GM04504 (cell line): ENCODE measurements around the gene CREB3.

Source experiments
- DNase-seq: peaks from one replicate; pipeline ENCODE4 v3.0.0-alpha.2; 2012; ENCODE audit warnings: low read depth

CREB3 gene

GRCh38 chr9:35749515-35750255 is 17.2 kb downstream of the CREB3 start:
- DNase-seq, result no peak

- DNase-seq, result no peak
These were observed 17.7 kb downstream of the CREB3 start for GRCh38 chr9:35750256-35750531.

GRCh38 chr9:35753466-35753865 is 21.0 kb downstream of the CREB3 start:
- no peak for DNase-seq

GRCh38 chr9:35754264-35754663 is 21.8 kb downstream of the CREB3 start, which contains the start of gene MSMP:
Gene MSMP (minus strand): TSS chr9:35754276. CDS start chr9:35754129, 147 bp downstream.
- DNase-seq, result no peak

GRCh38 chr9:35755071-35755470 is 22.6 kb downstream of the CREB3 start:
- DNase-seq, result no peak

- no peak for DNase-seq
These were observed 24.1 kb downstream of the CREB3 start for GRCh38 chr9:35756275-35757225.

- DNase-seq, result no peak
These were observed 24.9 kb downstream of the CREB3 start for GRCh38 chr9:35757226-35757891.

- DNase-seq, result no peak
These were observed 25.4 kb downstream of the CREB3 start for GRCh38 chr9:35757892-35758275.

GRCh38 chr9:35758475-35759050 is 26.1 kb downstream of the CREB3 start:
- DNase-seq, result no peak

- DNase-seq, result no peak
These were observed 27.3 kb downstream of the CREB3 start for GRCh38 chr9:35759795-35760194.

GRCh38 chr9:35760651-35761050 is 28.2 kb downstream of the CREB3 start:
- no peak for DNase-seq

- DNase-seq, result no peak
These were observed 30.7 kb downstream of the CREB3 start for GRCh38 chr9:35763181-35763580.

- DNase-seq, result no peak
These were observed 31.3 kb downstream of the CREB3 start for GRCh38 chr9:35763803-35764202.

- DNase-seq, result no peak
These were observed 34.5 kb downstream of the CREB3 start for GRCh38 chr9:35766997-35767396.

- DNase-seq, result no peak
These were observed 35.0 kb downstream of the CREB3 start for GRCh38 chr9:35767458-35767857.

- DNase-seq, result no peak
These were observed 37.3 kb downstream of the CREB3 start for GRCh38 chr9:35769763-35770162.

GRCh38 chr9:35771075-35771433 is 38.6 kb downstream of the CREB3 start:
- DNase-seq, result no peak

- DNase-seq, result no peak
These were observed 39.1 kb downstream of the CREB3 start for GRCh38 chr9:35771534-35771933.

- no peak for DNase-seq
These were observed 39.5 kb downstream of the CREB3 start for GRCh38 chr9:35771943-35772342.

GRCh38 chr9:35774907-35775635 is 42.6 kb downstream of the CREB3 start:
- no peak for DNase-seq

GRCh38 chr9:35776018-35776417 is 43.6 kb downstream of the CREB3 start:
- DNase-seq, result no peak

- no peak for DNase-seq
These were observed 46.0 kb downstream of the CREB3 start for GRCh38 chr9:35778496-35778895.
